OCI-LY3 (cell line): ENCODE data around the gene TRRAP.

Experiments used
- H2AFZ ChIP-seq: fragments of 200-600, 300-600 bp; shearing (Covaris generic); 2 replicates; pipeline ENCODE4 v1.6.0; 2014; ENCODE audit warnings: antibody characterized with exemption, low read depth, low read length
- H3K27ac ChIP-seq: fragments of 200-600, 300-600 bp; sonication (generic); 2 replicates; pipeline ENCODE4 v1.5.1; 2014; ENCODE audit warnings: mild to moderate bottlenecking, low read length, moderate library complexity, mixed read lengths
- H3K27me3 ChIP-seq: fragments of 200-600, 300-600 bp; sonication (generic); 2 replicates; pipeline ENCODE4 v1.6.1; 2014; ENCODE audit warnings: low read depth, low read length, mixed read lengths
- H3K36me3 ChIP-seq: fragments of 200-600, 300-600 bp; sonication (generic); replicated peaks from 2 replicates; pipeline ENCODE3; 2014; ENCODE audit warnings: low read depth, low read length, mixed read lengths
- H3K4me1 ChIP-seq: fragments of 300-600, 200-600 bp; sonication (generic); 2 replicates; pipeline ENCODE4 v1.6.1; 2014; ENCODE audit warnings: low read length, mixed read lengths
- H3K4me2 ChIP-seq: fragments of 200-600, 300-600 bp; sonication (generic); 2 replicates; pipeline ENCODE4 v1.6.1; 2014; ENCODE audit warnings: low read length, mixed read lengths
- H3K4me3 ChIP-seq: fragments of 300-600, 200-600 bp; sonication (generic); 2 replicates; pipeline ENCODE4 v1.5.1; 2014; ENCODE audit warnings: antibody characterized with exemption, mild to moderate bottlenecking, low read length, moderate library complexity
- H3K79me2 ChIP-seq: fragments of 300-600, 200-600 bp; shearing (Covaris generic); 2 replicates; pipeline ENCODE4 v1.6.1; 2014; ENCODE audit warnings: mild to moderate bottlenecking, low read length, mixed read lengths
- H3K9ac ChIP-seq: fragments of 300-600, 200-600 bp; shearing (Covaris generic); 2 replicates; pipeline ENCODE4 v1.6.0; 2014; ENCODE audit warnings: mild to moderate bottlenecking, low read length, moderate library complexity
- H3K9me3 ChIP-seq: fragments of 200-600, 300-600 bp; shearing (Covaris generic); 2 replicates; pipeline ENCODE4 v1.6.1; 2014; ENCODE audit warnings: low read length, mixed read lengths; ENCODE audit not compliant: insufficient read depth
- H4K20me1 ChIP-seq: fragments of 200-600, 300-600 bp; sonication (generic); 2 replicates; pipeline ENCODE4 v1.6.1; 2016; ENCODE audit warnings: low read length, mixed read lengths; ENCODE audit not compliant: insufficient read depth
- EZH2phosphoT487 ChIP-seq: fragments of 200-600 bp; shearing (Covaris generic); IDR thresholded peaks from 2 replicates; pipeline ENCODE4 v1.6.1; 2018; ENCODE audit warnings: antibody characterized with exemption, mixed run types, low read depth
- TF ChIP-seq, protein P1 (sequence below): fragments of 200-600, 300-600 bp; sonication (generic); IDR thresholded peaks from 2 replicates; pipeline ENCODE4 v1.5.1; 2014; ENCODE audit warnings: antibody characterized with exemption, low read length, low read depth

The TRRAP gene

DNA sequence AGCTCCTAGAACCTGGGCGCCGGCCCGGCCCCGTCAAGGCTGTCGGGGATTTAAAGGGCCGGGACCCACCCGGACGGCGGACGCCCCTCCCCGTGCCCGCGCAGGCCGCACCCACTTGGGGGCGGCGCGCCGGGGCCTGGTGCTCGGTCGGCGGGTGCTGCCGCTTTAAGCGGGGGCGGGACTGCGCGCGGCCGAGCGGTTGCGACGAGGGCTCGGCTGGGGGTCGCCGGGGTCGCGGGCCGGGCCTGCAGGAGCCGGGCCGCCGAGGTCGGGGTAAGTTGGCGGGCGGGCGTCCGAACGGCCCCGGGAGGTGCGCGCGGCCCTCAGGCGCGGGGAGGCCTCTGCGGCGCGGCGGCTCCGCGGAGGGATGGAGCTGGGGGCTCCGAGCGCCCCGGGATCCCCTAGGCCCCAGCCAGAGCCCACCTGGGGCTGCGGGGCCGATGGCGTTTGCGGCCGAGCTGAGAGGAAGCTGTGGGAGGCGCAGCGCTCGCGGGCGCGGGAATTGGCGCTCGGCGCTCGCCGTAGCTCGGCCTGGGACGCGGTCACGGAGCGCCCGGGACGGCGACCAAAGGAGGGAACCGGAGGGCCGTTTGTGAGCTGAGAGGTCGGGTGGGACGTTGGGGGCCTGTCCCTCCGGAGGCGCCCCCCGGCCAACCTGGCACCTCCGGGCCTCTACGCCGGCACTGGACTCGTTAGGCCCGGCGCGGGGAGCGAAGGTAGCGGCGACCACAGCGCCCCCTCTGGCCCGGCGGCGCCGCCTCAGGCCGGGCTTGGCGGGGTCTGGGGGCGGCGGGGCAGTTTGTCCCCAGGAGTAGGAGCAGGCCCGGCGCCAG, at the start of gene TRRAP:
Gene TRRAP (plus strand): TSS at position 168 of the 833 bp plus-strand sequence. CDS start 2,619 bp downstream, outside the sequence.
- Histone ChIP-seq H3K9me3 (no peaks in the 10 kb centered on the region), H3K36me3 (peaks cover 13% of the 10 kb centered on the region), H3K4me2 (peak within 1 kb of the TSS; percentile 100), H3K4me1 (peaks cover 9% of the 10 kb centered on the region), H4K20me1 (peaks cover 15% of the 10 kb centered on the region), H3K9ac (peak within 1 kb of the TSS; percentile 89), H3K27me3 (no peaks in the 10 kb centered on the region), H2AFZ (peak within 1 kb of the TSS; percentile 47), H3K4me3 (peak within 1 kb of the TSS; percentile 89), H3K27ac (peak within 1 kb of the TSS; percentile 68), H3K79me2 (peaks cover 30% of the 10 kb centered on the region)
- TF ChIP-seq EZH2phosphoT487: no peak
- TF ChIP-seq, protein P1, sequence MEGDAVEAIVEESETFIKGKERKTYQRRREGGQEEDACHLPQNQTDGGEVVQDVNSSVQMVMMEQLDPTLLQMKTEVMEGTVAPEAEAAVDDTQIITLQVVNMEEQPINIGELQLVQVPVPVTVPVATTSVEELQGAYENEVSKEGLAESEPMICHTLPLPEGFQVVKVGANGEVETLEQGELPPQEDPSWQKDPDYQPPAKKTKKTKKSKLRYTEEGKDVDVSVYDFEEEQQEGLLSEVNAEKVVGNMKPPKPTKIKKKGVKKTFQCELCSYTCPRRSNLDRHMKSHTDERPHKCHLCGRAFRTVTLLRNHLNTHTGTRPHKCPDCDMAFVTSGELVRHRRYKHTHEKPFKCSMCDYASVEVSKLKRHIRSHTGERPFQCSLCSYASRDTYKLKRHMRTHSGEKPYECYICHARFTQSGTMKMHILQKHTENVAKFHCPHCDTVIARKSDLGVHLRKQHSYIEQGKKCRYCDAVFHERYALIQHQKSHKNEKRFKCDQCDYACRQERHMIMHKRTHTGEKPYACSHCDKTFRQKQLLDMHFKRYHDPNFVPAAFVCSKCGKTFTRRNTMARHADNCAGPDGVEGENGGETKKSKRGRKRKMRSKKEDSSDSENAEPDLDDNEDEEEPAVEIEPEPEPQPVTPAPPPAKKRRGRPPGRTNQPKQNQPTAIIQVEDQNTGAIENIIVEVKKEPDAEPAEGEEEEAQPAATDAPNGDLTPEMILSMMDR: peak; percentile 68

DNA sequence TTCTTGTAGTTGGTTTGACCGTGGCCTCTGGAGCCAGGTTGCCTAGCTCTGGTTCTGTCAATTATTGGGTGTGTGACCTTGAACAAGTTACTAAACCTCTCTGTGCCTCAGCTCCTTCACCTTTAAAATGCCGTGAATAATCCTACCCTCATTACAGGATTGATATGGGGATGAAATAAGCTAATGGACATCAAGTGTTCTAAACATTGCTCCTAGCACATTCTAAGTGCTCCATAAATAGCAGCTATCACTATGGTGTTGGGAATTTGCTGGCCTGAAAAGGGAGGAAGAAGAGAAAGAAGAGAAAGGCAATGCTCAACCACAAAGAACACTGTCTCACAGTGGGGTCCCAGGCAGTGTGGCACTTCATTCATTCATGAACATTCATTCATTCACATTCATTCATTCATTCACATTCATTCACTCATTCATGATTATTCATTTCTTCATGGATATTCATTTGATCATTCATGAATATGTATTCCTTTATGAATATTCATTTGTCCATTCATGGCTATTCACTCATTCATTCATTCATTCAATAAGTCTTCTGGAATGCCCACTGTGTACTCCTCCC, 47.3 kb upstream of the TRRAP start:
- Histone ChIP-seq H3K27me3 (peaks cover 9% of the 10 kb centered on the region), H4K20me1 (no peaks in the 10 kb centered on the region), H2AFZ (no peak overlapping the region), H3K9ac (no peak overlapping the region), H3K4me2 (no peak overlapping the region), H3K9me3 (no peaks in the 10 kb centered on the region), H3K4me1 (no peaks in the 10 kb centered on the region), H3K36me3 (no peaks in the 10 kb centered on the region), H3K27ac (no peak overlapping the region), H3K79me2 (no peaks in the 10 kb centered on the region), H3K4me3 (no peak overlapping the region)
- TF ChIP-seq, protein P1: no peak
- no peak for TF ChIP-seq EZH2phosphoT487

DNA sequence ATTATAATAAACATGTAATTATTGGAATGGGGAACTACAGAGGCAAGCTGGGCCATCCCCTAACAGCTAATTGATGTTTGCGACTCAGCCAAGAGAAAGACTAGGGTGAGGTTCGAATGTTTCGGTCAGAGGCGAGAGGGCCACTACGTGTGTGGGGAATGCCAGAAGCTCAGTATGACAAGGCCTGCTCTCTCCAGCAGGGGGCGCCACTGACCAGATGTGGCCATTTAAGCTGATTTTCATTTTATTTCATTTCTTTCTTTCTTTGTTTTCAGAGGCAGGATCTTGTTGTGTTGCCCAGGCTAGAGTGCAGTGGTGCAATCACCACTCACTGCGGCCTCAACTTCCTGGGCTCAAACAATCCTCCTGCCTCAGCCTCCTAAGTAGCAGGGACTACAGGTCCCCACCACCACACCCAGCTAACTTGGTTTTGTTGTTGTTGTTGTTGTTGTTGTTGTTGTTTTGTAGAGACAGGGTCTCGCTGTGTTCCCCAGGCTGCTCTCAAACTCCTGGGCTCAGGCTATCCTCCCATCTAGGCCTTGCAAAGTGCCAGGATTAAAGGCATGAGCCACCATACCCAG, 46.6 kb upstream of the TRRAP start:
- peaks cover 9% of the 10 kb centered on the region for H3K27me3 ChIP-seq
- H4K20me1 ChIP-seq: no peaks in the 10 kb centered on the region
- no peaks in the 10 kb centered on the region for H3K36me3 ChIP-seq
- H3K4me1 ChIP-seq: no peaks in the 10 kb centered on the region
- no peak overlapping the region for H2AFZ ChIP-seq
- no peak overlapping the region for H3K9ac ChIP-seq
- no peaks in the 10 kb centered on the region for H3K9me3 ChIP-seq
- H3K4me2 ChIP-seq: no peak overlapping the region
- no peak overlapping the region for H3K4me3 ChIP-seq
- H3K27ac ChIP-seq: no peak overlapping the region
- TF ChIP-seq EZH2phosphoT487: no peak
- TF ChIP-seq, protein P1: peak; percentile 53
- no peaks in the 10 kb centered on the region for H3K79me2 ChIP-seq

DNA sequence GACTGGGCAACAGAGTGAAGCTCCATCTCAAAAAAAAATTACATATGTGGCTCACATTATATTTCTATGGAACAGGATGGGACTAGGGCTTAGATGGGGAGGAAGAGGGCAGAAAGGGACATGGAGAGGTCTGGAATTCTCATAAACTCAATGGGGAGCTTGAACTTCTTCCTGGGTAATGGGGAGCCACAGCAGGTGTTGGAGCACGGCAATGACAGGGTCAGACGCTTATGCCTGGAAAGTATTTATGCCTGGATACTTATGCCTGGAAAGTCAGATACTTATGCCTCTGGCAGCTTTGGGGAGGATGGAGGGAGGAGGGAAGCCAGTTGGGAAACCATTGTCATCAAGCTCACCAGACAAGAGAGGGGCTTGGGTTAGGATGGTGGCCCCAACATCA, 45.3 kb upstream of the TRRAP start:
- H3K9me3 ChIP-seq: no peaks in the 10 kb centered on the region
- H3K36me3 ChIP-seq: no peaks in the 10 kb centered on the region
- no peak for TF ChIP-seq EZH2phosphoT487
- TF ChIP-seq, protein P1: no peak
- no peak overlapping the region for H3K9ac ChIP-seq
- H3K27ac ChIP-seq: no peak overlapping the region
- H4K20me1 ChIP-seq: no peaks in the 10 kb centered on the region
- H3K4me3 ChIP-seq: no peak overlapping the region
- no peaks in the 10 kb centered on the region for H3K4me1 ChIP-seq
- H2AFZ ChIP-seq: no peak overlapping the region
- peaks cover 13% of the 10 kb centered on the region for H3K27me3 ChIP-seq
- H3K79me2 ChIP-seq: no peaks in the 10 kb centered on the region
- no peak overlapping the region for H3K4me2 ChIP-seq
